ENCODE results near the gene LHB. TPM values are rescaled to one million over a fixed set of nuclear protein-coding genes. Genes with fewer than 3 reads are reported as not detected.
"Not testable (repeated sequence)": the region's sequence is repeated elsewhere in the genome, so short reads cannot be mapped to it uniquely, and the experiment has no call there.

LHB gene
- polyA plus RNA-seq, 1 donor = not detected

- not testable (repeated sequence) for DNase-seq (ENCODE audit: low read depth)
Observed at GRCh38 chr19:49038557-49039276, 21.8 kb upstream of the LHB start.

GRCh38 chr19:49038111-49038510 is 21.2 kb upstream of the LHB start:
- DNase-seq (ENCODE audit: low read depth) = not testable (repeated sequence)

- DNase-seq (ENCODE audit: low read depth) = not testable (repeated sequence)
Observed at GRCh38 chr19:49036815-49037214, 19.9 kb upstream of the LHB start, which contains the start of gene CGB1. CGB1 (minus strand) TSS chr19:49036895; CDS start chr19:49036711, 184 bp downstream.

- not testable (repeated sequence) for DNase-seq (ENCODE audit: low read depth)
Observed at GRCh38 chr19:49031642-49032301, 14.9 kb upstream of the LHB start, which contains the start of gene CGB2. CGB2 (plus strand) TSS chr19:49031890; CDS start chr19:49032096, 206 bp downstream.

- DNase-seq (ENCODE audit: low read depth) = not testable (repeated sequence)
Observed at GRCh38 chr19:49030323-49030722, 13.4 kb upstream of the LHB start.

- DNase-seq (ENCODE audit: low read depth) = not testable (repeated sequence)
Observed at GRCh38 chr19:49029749-49030148, 12.9 kb upstream of the LHB start.

GRCh38 chr19:49028686-49029085 is 11.8 kb upstream of the LHB start:
- DNase-seq (ENCODE audit: low read depth) = not testable (repeated sequence)

- not testable (repeated sequence) for DNase-seq (ENCODE audit: low read depth)
Observed at GRCh38 chr19:49025599-49025998, 8.7 kb upstream of the LHB start.

- DNase-seq (ENCODE audit: low read depth) = not testable (repeated sequence)
Observed at GRCh38 chr19:49025088-49025487, 8.2 kb upstream of the LHB start.

GRCh38 chr19:49024233-49024632 is 7.3 kb upstream of the LHB start, which contains the start of gene CGB3:
CGB3 (minus strand) TSS chr19:49024333; CDS start chr19:49023971, 362 bp downstream.
- not testable (repeated sequence) for DNase-seq (ENCODE audit: low read depth)

- no peak for DNase-seq (ENCODE audit: low read depth)
Observed at GRCh38 chr19:49022116-49022515, 5.2 kb upstream of the LHB start.

- DNase-seq (ENCODE audit: low read depth) = no peak
Observed at GRCh38 chr19:49020931-49021895, 4.3 kb upstream of the LHB start.

GRCh38 chr19:49020342-49020741 is 3.5 kb upstream of the LHB start:
- no peak for DNase-seq (ENCODE audit: low read depth)

- DNase-seq (ENCODE audit: low read depth) = no peak
Observed at GRCh38 chr19:49019242-49019932, 2.5 kb upstream of the LHB start.

- not testable (repeated sequence) for DNase-seq (ENCODE audit: low read depth)
Observed at GRCh38 chr19:49018388-49019241, 1.7 kb upstream of the LHB start.

GRCh38 chr19:49017666-49018351 is 918 bp upstream of the LHB start:
- DNase-seq (ENCODE audit: low read depth) = no peak

- no peak for DNase-seq (ENCODE audit: low read depth)
Observed at GRCh38 chr19:49016067-49016839, 638 bp downstream of the LHB start.

- no peak for DNase-seq (ENCODE audit: low read depth)
Observed at GRCh38 chr19:49014870-49015255, 2.0 kb downstream of the LHB start.

Data from forelimb muscle (tissue), 1 donor.